SW 1271 (cell line): Measurements from ENCODE around the gene RAE1.
A peak's percentile ranks its signal among the peaks of the same experiment; 100 is the strongest.

Experiments used
- DNase-seq, 2 experiments: peaks; one replicate each; lab custom pipeline; 2025; lab: John Stamatoyannopoulos, UW

Gene RAE1

GRCh38 chr20:57388953-57389694 is 38.1 kb downstream of the RAE1 start:
- DNase-seq, result no peak

GRCh38 chr20:57389695-57390603 is 38.9 kb downstream of the RAE1 start:
- DNase-seq, result no peak

GRCh38 chr20:57390604-57391438 is 39.8 kb downstream of the RAE1 start, which contains the start of gene RBM38:
Gene RBM38 (plus strand): TSS chr20:57391396. CDS start chr20:57391582, 186 bp downstream.
- DNase-seq, result peak; percentile 28 to 52

- DNase-seq, result no peak
Measured at GRCh38 chr20:57391439-57392301, 40.6 kb downstream of the RAE1 start.

GRCh38 chr20:57392512-57393271 is 41.6 kb downstream of the RAE1 start:
- no peak for DNase-seq

- DNase-seq, result no peak
Measured at GRCh38 chr20:57393321-57394120, 42.5 kb downstream of the RAE1 start.

- DNase-seq, result no peak
Measured at GRCh38 chr20:57394121-57395082, 43.3 kb downstream of the RAE1 start.

GRCh38 chr20:57395111-57395966 is 44.3 kb downstream of the RAE1 start:
- no peak for DNase-seq

GRCh38 chr20:57396212-57396983 is 45.3 kb downstream of the RAE1 start:
- no peak for DNase-seq

GRCh38 chr20:57396984-57397692 is 46.1 kb downstream of the RAE1 start:
- DNase-seq, result no peak

GRCh38 chr20:57397693-57398108 is 46.6 kb downstream of the RAE1 start:
- DNase-seq, result no peak

- DNase-seq, result no peak
Measured at GRCh38 chr20:57398231-57398821, 47.3 kb downstream of the RAE1 start.

- no peak for DNase-seq
Measured at GRCh38 chr20:57398901-57399535, 48.0 kb downstream of the RAE1 start.

GRCh38 chr20:57399587-57400155 is 48.6 kb downstream of the RAE1 start:
- no peak for DNase-seq
